ENCODE data around the gene GATD1.
A peak's percentile ranks its signal among the peaks of the same experiment; 100 is the strongest.

GATD1 gene

DNA sequence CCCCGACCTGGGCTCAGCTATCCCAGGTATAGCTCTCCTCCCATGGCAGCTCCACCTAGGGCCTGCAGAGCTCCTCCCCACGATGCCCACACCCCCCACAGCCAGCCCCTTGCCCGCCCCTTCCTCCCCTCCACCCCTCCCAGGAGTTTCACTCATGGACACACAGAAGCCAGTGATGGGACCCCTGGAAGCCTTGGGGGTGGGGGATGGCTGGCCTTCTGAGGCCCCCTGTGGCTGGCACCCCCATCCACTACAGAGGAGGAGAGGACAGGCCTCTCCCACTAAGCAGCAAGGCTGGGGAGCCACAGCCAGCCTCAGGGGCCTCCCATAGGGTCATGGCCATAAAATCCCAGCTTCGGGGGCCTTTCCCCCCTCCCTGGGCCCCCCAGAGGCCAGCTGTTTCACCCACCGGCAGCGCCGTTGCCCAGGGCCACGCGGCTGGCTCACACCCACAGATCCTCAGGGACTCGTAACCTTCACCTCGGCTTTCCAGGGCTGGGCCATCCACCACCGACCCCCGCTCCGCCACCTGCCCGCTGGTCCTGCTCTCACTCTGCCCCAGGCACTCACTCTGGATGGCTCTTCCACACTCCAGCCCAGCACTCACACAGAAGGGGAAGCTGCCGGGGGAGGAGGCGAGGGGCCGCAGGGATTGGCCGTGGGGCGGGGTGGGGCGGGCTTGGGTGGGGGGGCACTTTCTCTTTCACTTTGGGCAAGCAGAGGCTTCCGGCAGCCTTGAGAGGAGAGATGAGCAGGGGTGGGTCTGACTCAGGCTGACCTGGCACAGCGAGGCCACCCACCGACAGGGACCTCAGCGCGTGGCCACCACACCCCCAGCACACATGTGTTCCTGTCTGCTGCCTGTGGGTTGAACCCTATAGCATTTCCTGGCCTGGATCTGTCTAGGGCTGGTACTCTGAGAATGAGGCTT, 18.6 kb upstream of the GATD1 start:
- DNase-seq = peak; percentile 89

DNA sequence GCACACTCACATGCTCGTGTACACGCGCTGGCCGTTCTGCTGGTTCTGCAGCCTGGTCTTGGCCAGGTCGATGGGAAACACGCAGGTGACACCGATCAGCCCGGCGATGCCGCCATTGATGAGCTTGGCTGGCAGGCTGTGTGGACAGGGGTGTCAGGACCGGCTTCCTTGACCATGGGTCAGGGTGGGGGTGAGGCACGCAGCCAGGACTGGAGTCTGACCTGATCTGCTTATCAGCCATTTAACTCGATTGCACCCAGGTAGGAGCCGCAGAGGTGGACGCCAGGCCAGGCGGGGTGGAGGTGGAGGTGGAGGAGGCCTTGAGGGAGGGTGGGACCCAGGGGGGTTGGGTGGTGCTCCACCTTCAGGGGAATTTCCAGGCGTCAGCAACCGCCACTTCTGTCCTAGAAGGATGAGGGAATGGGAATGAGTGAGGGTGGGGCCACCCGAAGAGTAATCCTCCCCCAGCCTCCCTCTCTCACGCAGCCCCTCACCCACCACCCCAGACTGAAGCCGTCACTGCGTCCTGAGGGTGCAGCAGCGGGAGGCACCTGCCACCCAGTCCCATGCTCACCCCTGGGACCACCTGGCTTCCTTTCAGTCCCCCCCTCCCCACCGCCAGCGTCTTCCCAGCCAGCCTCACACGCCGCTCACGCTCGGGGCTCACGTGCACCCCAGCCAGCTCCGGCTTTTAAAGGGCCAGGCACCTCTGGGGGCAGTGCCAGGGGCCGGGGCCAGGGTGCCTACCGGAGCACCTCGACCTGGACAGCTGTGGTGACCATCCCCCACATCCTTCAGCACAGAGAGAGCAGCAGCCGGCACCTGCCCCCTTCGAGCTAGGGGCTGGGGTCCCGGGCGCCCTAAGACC, 17.7 kb upstream of the GATD1 start:
- peak; percentile 38 for DNase-seq

DNA sequence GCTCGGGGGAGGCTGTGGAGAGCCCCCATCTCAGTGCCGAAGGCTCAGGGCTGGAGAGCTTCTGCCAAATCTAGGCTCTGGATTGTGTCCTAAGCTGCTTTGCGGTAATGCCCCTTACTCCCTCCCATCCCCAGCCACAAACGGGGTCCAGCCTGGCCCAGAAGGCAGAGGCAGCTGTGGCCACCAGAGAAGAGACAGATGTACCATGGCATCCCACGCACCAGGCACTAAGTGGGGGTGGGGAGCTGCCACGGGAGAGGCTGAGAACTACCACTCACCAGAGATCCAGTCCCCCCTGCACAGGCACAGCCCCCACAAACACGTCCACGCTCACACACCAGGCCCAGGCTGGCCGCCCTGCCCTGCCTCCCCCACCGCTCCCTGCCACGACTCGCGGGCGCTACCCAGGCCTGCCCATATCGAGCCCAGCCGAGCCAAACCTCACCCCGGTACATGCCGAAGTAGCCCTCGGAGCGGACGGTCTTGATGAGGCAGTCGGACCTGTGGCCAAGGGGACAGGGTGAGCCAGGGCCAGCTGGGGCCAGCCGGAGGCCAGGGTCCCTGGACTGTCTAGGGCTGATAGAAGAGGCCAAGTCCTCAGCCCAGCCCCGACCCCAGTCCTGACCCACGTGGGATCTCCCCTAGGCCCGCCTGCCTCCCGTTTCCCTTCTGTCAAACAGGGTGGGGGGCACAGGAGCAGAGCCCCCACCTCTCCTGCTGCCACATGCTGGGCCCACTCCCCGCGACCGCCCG, 16.9 kb upstream of the GATD1 start:
- no peak for DNase-seq

DNA sequence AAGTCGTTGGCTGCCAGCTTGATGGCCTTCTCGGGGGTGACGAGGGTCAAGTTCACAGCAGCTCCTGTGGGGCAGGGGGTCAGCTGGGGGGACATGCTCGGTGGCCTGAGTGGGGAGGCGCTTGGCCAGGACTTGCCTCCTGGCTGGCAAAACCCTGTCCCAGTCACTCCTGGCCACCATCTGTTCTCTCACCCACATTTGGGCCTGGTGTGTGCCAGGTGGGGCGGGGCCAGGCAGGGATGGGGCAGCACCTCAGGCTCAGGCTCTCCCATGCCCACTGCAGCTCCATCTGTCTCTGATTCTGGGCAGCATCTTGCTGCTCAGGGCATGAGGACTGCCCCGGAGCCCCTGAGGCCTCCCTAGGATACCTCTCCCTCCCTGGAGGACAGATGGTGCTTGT, 16.3 kb upstream of the GATD1 start:
- peak; percentile 56 for DNase-seq

DNA sequence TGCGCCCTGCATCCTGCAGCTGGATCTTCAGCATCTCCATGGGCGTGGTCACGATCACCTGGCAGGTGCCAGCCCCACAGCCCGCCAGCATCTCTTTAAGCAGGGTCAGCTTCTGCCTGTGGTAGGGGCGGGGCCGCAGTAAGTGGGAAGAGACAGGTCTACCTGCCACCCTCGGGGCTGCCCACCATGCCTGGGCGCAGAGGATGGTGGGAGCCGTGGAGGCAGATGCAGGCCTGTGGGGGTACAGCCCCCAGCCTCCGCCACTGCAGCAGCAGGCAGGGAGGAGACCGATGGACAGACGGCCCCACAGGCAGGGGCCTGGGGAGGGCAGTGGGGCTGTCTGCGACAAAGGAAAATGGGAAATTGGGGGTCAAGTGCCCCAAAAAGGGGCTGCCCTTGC, 15.6 kb upstream of the GATD1 start:
- no peak for DNase-seq

DNA sequence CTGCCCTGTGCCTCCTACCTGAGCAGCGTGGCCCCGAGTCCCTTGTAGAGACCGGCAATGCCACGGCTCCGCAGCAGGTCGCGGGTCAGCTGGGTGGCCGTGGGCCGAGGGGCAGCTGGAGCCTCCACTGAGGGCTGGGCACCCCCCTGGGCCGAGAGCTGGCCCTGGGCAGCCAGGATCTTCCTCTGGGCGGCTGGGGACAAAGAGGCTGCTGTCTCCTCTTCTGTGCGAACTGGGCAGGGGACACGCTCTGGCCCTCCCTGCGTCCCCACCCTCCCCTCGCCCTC, 15.2 kb upstream of the GATD1 start:
- no peak for DNase-seq

DNA sequence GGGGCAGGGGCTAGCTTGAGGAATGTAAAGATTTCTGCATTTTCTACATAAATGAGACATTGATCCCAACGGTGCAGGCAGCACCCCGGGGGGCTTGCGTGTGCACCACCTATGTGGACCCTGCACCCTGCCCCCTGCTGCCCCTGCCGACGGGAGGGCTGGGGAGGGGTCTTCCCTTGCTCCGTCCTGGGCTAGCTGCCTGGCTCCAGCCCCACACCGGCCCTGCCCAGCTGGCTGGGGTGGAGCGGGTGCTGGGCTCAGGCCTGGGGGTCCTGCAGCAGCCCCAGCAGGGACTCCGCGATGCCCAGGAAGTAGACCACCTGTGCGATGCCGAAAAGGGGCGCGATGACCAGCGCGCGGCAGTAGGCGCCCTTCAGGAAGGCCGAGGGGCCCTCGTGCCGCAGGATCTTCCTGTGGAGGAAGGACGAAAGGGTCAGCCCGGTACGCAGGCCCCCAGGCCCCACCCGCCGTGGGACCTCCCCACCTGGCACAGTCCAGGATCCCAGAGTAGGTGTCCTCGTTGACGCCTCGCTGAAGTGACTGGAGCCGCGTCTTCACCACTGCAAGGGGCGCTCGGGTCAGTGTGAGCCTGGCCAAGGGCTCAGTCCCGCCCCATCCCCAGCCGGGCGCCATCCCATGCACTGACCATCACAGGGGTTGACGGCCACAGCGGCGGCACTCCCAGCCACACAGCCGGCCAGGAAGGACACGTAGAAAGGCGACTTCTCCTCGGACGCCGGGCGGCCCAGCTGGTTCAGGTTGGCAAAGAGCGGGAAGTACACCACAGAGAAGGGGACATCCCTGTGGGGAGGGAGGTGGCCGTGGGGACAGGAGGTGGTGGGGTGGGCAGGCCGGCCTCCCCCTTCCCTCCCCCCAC, 14.6 kb upstream of the GATD1 start:
- DNase-seq = no peak

DNA sequence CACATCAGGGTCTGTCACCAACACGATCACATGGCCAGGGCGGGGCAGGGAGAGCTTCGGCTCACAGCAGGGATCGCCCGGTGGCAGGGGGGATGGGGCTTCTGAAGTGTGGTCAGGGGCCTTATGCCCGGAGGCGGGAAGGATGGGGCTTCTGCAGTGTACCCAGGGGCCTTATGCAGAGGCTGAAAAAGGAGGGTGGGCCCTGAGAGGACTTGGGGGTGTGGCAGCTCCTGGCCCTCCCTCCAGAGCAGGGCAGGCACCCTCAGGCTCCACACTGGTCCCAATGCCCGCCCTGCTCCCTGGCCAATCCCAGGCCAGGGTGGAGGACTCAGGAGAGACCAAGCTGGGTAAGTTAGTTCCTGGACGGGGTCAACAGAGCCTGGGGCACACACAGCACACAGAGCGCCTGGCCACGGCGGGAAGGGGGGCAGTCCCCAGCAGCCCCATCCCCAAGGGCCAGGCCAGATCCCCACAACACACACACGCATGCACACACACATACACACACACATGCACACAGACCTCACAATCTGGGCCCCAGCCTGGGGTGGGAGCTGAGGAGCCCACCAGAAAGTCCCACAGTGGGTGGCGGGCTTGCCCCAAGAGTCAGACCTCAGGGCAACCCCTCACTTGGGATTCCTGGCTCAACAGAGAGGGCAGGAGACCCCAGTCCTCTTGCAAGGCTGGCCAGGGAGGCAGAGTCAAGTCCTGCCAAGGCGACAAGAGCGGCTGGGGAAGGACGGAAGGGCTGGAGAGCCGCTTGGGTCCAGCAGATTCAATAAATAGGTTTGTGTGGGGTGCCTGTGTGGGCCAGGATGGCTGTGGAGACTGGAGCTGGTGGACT, 13.7 kb upstream of the GATD1 start:
- DNase-seq = peak; percentile 44

DNA sequence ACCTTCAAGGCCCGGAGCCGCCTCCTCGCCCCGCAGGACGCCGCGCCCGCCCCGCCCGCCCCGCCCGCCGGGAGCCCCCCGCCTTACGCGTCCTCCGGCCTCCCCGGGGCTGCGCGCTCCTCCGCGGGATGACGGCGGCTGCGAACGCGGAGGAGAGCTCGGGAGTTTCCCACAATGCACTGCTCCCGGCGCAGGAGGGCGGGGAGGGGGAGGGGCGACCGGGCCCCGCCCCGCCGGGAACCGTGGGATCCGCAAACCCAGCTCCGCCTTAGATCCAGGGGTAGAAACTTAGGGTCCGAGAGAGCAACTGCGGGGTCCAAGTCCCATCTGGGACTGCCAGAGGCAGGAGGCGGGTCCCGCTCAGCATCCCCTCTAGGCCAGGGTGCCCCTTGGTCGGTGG, 12.7 kb upstream of the GATD1 start, which contains the start of gene CEND1:
CEND1 (minus strand) TSS at position 148 of the 400 bp plus-strand sequence. CDS start 1,514 bp downstream, outside the sequence.
- peak; percentile 64 for DNase-seq

DNA sequence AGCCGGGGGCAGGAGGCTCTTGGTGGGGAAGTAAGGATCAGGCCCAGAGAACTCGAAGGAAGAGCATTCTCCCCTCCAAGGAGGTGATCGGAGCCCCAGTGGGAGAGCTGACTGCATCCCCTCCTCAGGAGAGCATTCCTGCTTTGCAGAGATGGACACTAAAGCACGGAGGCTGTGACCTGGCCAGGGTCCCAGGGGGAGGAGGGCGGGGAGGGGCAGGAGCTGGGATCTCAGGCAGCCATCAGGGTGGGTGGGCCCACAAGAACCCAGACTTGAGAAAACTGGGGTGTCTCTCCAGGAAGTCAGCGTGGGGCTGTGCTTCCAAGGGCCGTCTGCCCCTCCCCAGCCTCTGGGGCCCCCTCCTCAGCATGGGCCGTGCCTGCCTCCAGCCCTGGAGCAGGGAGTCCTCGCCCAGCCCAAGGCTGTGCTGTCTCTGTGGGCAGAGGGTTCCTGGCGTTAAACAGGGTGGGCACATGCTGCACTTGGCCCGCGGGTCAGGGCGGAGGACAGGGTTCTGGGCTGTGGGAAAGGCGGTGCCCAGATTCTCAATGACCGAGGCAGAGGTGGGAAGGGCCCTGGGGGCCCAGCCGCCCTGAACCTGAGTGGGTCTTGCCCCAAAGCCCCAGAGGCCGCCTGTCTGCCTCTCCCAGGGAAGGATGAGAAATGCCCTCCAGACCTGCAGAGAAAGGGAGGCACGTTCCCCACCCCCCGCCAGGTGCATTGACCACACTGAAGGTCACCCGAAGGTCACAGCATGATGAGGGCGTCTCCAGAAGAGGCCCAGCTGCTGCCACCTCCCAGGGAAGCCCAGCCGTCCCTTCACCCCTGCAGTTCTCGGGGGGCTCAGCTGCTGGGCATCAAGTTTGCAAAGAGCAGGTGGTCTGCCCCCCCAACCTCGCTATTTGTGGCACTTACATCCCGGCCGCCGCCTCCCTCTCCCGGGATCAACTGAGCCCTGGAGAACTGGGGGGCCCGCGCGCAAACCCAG, 12.0 kb upstream of the GATD1 start:
- peak; percentile 36 for DNase-seq

DNA sequence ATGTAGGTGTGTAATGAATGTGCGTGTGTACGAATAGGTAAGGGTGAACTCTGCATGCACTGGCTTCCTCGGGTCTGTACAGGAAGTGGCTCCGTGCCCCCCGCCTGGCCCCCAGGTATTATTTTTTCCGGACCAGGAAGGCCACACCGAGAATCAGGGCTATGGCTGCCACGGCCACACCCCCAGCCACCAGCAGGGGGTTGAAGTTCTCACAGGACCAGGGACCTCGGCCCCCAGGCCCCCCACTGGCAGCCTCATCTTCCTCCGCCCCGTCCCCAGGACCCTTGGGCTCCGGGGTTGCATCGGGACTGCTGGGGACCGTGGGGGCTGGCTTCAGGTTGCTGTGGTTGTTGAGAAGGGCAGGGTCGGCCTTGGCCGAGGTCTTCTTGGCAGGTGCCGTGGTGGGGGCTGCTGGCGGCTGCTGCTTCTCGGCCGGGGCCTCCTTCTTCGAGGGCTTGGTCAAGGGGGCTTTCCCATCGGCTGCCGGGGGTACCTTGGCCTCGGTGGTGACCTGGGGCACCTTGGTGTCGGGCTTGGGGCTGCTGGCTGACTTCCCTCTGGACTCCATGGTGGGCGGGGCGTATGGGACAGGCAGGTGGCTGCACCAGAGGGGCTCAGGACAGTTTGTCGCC, 10.8 kb upstream of the GATD1 start:
- no peak for DNase-seq

DNA sequence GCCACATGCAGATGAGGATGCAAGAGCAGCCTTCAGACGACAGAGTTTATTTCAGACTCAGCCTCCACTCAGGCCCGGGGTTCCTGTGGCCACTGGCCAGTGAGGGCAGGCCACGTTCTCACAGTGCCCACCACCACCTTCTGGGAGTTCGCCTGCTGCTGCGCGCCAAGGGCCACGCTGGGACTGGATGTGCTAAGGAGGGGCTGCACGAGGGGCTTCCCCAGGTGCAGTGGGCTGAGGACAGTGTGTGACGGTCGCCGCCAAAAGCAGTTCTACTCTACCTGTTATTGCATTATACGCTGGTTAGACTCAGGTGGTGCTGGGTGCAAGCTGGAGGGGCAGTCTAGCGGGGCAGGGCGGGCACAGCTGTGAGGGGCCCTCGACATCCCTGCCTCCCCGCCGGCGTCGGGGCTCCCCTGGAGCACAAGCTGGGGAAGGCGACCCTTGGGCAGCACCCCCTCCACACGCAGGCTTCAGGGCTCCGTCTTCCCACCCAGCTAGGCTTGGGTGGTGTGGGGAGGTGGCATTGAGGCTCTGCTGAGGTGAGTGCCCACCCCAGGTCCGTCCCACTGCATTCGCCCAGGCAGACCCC, 9.9 kb upstream of the GATD1 start:
- DNase-seq = no peak

DNA sequence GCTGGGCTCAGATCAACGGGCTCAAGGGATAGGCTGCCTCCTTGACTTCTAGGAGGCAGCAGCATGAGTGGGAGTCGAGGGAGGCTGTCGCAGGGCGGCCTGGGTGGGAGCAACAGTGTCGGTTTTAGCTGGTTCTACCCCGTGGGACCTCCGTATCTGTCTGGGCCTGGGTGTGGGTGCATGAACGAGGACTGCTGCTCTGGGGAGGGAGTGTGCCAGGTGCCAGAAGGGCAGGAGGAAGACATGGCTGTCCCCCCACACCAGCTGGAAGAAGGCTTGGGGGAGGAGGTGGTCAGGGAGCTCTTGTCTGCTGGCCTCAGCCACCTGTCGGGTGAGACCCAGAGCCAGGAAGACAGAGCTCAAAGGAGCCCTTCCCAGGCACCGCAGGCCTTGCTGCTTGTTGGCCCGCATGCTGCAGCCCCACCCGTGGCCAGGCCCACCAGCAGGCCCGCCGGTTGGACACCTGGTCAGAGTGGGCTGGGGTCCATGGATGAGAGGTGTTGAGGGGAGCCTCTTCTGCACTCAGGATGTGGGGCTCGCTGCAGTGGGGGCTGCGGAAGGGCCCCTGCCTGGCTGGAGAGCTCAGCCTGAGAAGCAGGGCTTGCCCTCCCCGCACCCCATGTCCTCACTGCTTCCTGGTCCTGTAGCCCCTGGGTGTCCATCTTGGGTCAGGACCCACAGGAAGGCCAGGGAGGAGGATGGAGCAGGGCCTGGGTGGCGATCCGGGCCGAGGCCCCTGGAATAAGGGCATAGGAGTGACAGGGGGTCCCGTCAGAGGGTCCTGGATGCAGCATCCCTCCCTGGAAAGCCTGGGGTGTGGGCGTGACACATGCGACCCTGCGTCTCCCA, 9.2 kb upstream of the GATD1 start:
- no peak for DNase-seq

DNA sequence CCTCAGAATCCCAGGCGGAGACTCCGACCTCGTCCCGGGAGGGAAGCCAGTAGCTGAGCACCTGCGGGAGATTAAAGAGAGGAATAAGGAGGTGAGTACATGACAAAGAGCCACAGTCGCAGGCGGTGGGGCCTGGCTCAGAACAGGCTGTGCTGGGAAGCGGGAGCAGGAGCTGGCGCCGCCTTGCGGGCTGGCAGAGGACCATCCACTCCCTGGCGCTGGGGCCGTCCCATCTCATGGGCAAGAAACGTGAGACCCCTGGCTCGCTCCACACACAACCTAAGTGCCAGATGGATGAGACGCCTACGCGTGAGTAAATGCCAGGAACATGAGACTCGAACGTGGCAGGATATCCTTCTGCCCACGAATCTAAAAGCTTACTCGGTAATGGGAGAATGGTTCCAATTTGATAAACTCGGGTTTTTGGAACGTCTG, 6.3 kb upstream of the GATD1 start:
- peak; percentile 92 for DNase-seq

DNA sequence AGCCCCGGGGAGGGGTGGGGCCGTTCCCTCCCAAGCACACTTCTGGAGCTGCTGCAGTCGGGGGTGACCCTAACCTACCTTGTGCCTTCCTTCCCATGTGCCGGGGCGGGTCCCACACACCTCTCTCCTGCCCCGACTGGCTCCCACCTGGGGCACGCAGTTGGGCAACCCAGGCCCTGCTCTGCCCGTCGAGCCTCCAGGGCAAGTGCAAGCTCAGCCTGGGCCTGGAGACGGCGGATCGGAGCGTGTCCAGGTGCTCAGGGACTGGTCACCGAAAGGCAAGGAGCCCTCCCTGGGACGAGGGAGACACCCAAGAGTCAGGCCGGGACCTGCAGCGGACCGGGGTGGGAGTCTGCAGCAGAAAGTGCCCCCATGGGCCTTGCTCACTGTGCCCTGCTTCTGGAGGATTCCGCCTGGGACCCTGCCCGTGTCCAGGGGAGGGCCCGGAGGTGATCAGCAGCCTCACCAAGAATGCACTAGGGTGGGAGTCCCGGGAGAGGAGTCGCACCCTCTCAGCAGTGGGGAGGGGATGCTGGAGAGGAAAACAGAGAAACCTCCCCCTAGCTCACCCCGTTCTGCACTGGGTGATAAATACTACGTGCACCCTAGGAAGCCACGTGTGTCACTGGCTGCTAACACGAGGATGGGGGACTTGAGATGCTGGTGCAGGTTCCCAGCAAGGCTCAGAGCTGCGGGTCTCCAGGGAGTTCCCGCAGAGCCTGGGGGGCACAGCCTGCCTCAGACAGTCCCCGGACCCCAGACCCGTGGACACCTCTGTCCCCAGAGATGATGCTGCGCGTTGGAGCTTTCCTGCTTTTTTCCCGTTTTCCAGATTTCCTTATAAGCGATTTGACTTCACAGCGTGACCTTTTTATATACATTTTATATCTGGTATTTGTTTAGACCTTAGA, 5.2 kb upstream of the GATD1 start:
- DNase-seq = peak; percentile 45

DNA sequence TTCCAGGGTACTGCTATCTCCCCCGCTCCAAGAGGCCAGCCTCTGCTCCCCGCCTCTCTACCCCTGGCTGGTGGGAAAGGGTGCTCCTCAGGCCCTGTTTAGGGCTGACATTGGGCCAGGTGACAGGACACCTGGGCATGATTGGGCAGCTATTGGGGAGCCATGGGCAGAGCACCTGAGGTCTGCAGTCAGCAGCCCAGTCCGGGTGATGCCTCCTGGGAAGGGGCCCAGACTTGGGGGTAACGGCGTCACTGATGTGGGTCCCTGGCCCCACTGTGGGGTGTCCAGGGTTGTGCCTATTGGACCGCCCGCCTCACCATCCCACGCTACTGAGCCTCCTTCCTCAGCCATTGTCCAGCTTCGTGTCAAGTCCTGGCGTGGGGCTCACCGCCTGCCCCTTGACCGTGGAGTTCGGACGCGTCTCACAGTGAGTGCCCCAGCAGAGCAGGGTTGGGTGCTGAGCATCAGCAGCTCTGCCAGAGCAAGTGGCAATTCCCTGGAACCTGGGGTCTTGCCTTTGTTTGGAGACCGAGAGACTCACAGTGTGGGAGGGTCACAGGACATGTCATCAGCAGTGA, 2.8 kb upstream of the GATD1 start:
- DNase-seq = no peak

All from NCI-H69 (cell line).